Mucosa of rectum (tissue), 2 donors: ENCODE measurements around the gene KPNB1.

ENCODE experiments used
- H3K27ac ChIP-seq, 2 donors: one replicate each; pipeline ENCODE4 v1.7.0; 2013; ENCODE audit warnings: inconsistent platforms in 2 of 2, low read depth in 2 of 2, low read length in 2 of 2
- H3K27me3 ChIP-seq, 2 donors: one replicate each; pipeline ENCODE4 v1.7.0; 2013; ENCODE audit warnings: low read length in 2 of 2; ENCODE audit not compliant: control insufficient read depth in 2 of 2, insufficient read depth in 2 of 2
- H3K36me3 ChIP-seq, 2 donors: one replicate each; pipeline ENCODE4 v1.7.0; 2013; ENCODE audit warnings: low read length in 2 of 2; ENCODE audit not compliant: control insufficient read depth in 2 of 2, insufficient read depth in 2 of 2
- H3K4me1 ChIP-seq, 2 donors: one replicate each; pipeline ENCODE4 v1.7.0; 2013; ENCODE audit warnings: low read length in 2 of 2, mild to moderate bottlenecking in 1 of 2; ENCODE audit not compliant: control insufficient read depth in 2 of 2, insufficient read depth in 2 of 2
- H3K4me3 ChIP-seq, 2 donors: one replicate each; pipeline ENCODE4 v1.7.0; 2013; ENCODE audit warnings: low read length in 2 of 2
- H3K9ac ChIP-seq, 2 donors: one replicate each; pipeline ENCODE4 v1.7.0; 2013; ENCODE audit warnings: low read length in 2 of 2, low read depth in 1 of 2, mild to moderate bottlenecking in 1 of 2
- H3K9me3 ChIP-seq, 2 donors: one replicate each; pipeline ENCODE4 v1.7.0; 2013; ENCODE audit warnings: low read length in 2 of 2; ENCODE audit not compliant: control insufficient read depth in 2 of 2
- donor health status: healthy.
- donor health status: Normal muscosa, but diverticular disease.

Gene KPNB1

DNA sequence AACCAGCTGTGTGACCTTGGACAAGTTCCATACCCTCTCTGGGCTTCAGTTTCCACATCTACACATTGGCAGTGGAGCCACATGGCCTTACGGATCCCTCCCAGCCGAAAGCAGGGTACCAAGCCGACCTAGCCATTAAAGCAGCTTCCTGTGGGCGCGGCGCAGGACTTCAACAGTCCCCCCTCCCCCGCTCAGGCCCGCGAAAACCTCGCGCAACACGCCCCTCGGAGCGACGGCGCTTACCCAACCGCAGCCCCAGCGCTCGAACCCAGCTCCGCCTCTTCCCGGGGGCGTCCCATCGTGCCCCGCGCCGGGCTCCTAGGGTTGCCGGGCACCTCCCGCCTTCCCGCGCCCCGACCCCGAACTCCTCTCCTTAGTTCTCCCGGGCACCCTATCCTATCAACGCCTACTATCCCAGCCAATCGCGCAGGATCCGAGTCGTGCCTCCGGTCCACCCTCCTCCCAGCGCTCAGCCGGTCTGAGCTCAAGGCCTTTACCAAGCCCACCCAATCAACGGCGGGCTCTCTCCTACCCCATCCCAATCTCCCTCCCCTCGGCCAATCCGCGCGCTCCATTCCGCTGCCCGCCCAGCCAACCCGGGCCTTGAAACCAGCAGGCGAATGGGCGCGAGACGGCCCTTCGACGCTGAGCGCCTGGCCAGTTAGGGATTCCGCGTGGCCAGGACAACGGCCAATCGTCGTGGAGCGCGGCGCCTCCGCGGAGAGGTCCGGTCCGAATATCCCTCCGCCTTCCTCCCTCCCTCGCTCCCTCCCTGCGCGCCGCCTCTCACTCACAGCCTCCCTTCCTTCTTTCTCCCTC lies at the start of gene KPNB1:
TSS of gene KPNB1 (plus strand) at position 767 of the 819 bp plus-strand sequence. CDS start 326 bp downstream, outside the sequence.
- peak within 1 kb of the TSS; percentile 89 to 91 for H3K27ac ChIP-seq
- peak within 1 kb of the TSS; percentile 87 to 97 for H3K4me3 ChIP-seq
- H3K9me3 ChIP-seq: no peaks in the 10 kb centered on the region
- H3K27me3 ChIP-seq: no peaks in the 10 kb centered on the region
- peak within 1 kb of the TSS; percentile 62 to 94 for H3K9ac ChIP-seq
- peaks cover 0 to 10% of the 10 kb centered on the region in 2 donors for H3K4me1 ChIP-seq
- peaks cover 14 to 15% of the 10 kb centered on the region in 2 donors for H3K36me3 ChIP-seq

GRCh38 chr17:47603830-47604597 lies 45.7 kb upstream of the KPNB1 start:
- no peaks in the 10 kb centered on the region for H3K4me1 ChIP-seq
- H3K36me3 ChIP-seq: peaks cover 44 to 68% of the 10 kb centered on the region in 2 donors
- H3K27me3 ChIP-seq: no peaks in the 10 kb centered on the region
- no peak overlapping the region for H3K27ac ChIP-seq
- no peak overlapping the region for H3K9ac ChIP-seq
- no peaks in the 10 kb centered on the region for H3K9me3 ChIP-seq
- no peak overlapping the region for H3K4me3 ChIP-seq

DNA sequence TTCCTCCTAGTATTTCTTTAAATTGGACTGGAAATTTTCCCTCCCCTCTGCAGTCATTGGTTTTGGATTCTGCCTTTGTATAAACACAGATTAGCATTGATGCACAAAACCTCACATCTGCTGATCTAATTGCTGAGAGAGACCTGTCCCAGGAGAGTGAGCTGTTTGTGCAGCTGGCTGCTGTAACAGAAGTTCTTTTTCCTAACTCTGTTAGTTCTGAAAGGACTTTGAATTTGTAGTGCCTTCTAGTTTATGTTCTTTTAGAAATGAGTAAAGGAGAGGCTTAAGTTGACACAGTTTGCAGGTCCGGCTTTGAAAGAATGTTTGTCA lies 45.2 kb upstream of the KPNB1 start:
- no peaks in the 10 kb centered on the region for H3K9me3 ChIP-seq
- no peak overlapping the region for H3K4me3 ChIP-seq
- peaks cover 48 to 66% of the 10 kb centered on the region in 2 donors for H3K36me3 ChIP-seq
- no peaks in the 10 kb centered on the region for H3K4me1 ChIP-seq
- no peaks in the 10 kb centered on the region for H3K27me3 ChIP-seq
- no peak overlapping the region for H3K27ac ChIP-seq
- H3K9ac ChIP-seq: no peak overlapping the region

- no peaks in the 10 kb centered on the region for H3K4me1 ChIP-seq
- no peak overlapping the region for H3K27ac ChIP-seq
- H3K4me3 ChIP-seq: no peak overlapping the region
- no peak overlapping the region for H3K9ac ChIP-seq
- H3K36me3 ChIP-seq: peaks cover 48 to 64% of the 10 kb centered on the region in 2 donors
- H3K27me3 ChIP-seq: no peaks in the 10 kb centered on the region
- no peaks in the 10 kb centered on the region for H3K9me3 ChIP-seq
These were observed 44.7 kb upstream of the KPNB1 start for GRCh38 chr17:47605011-47605410.

DNA sequence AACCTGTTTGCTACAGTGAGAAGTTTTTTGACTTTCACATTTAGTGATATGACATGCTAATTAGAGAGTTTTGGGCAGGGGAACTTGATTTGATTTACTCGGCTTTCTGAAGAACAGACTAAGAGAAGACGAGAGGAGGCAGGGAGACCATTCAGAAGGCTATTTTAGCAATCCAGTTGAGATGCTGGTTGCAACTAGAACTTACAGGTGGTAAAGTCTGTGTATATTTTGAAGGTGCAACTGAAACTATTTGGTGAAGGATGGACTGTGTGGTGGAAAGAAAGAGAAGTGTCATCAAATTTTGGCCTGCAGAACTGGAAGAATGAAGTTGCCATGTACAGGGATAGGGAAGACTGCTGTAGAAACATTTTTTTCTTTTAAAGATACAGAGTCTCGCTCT lies 42.2 kb upstream of the KPNB1 start:
- H3K4me1 ChIP-seq: no peaks in the 10 kb centered on the region
- H3K9ac ChIP-seq: no peak overlapping the region
- H3K27ac ChIP-seq: no peak overlapping the region
- no peaks in the 10 kb centered on the region for H3K27me3 ChIP-seq
- H3K9me3 ChIP-seq: no peaks in the 10 kb centered on the region
- H3K4me3 ChIP-seq: no peak overlapping the region
- H3K36me3 ChIP-seq: peaks cover 34 to 54% of the 10 kb centered on the region in 2 donors

DNA sequence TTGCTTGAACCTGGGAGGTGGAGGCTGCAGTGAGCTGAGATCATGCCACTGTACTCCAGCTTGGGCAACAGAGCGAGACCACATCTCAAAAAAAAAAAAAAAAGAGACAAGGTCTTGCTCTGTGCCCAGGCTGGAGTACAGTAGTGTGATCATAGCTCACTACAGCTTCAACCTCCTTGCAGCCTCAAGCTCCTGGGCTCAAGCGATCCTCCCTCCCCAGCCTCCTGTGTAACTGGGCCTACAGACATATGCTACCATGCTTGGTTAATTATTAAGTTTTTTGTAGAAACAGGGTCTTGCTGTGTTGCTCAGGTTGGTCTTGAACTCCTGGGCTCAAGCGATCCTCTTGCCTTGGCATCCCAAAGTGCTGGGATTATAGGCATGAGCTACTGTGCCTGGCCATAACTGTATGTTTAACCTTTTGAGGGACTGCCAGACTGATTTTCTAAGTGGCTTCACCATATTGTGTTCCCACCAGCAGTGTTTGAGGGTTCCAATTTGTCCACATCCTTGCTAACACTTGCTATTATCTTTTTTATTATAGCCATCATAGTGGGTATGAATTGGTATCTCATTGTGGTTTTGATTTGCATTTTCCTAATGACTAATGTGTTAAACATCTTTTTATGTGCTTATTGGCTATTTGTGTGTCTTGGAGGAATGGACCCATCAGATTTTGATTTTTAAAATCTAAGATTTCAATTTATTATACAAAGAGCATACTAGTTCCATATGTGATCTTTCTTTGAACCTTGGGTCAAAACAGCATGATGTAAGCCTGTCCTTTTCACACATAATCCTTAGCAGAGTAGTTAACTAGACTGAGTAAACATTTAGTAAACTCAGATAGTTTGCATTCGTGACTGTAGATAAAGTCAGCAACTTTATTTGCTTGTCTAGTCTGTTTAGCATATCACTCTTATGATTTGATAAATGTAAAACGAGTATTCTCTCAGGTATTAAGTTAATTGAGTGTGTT lies 38.1 kb upstream of the KPNB1 start:
- H3K27ac ChIP-seq: no peak overlapping the region

DNA sequence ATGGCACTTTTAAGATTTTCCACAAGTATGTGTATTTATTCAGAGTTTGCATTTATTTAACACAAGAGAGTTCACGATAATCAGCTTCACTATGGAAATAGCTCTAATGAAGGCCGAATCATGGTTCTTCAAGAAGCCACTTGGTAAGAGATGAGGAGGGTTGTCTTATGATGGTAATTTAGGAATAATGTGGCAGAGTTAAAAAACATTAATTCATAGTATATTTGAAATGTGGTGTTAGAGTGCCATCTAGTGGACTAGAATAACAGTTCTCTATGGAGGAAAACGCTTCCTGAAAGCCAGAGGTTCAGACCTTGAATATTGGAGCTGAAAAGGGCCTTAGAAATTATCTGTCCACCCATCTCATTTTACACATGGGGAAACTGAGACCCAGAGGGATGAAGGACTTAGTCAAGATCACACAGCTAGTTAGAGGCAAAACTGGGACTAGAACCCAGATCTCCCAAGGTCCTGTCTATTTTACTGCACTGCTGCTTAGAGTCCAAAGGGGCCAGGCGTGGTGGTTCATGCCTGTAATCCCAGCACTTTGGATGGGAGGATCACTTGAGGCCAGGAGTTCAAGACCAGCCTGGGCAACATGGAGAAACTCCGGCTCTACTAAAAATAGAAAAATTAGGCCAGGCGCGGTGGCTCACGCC lies 33.8 kb upstream of the KPNB1 start:
- Histone ChIP-seq H3K36me3 (peaks cover 45 to 48% of the 10 kb centered on the region in 2 donors), H3K4me1 (no peaks in the 10 kb centered on the region), H3K27ac (no peak overlapping the region), H3K9ac (no peak overlapping the region), H3K9me3 (no peaks in the 10 kb centered on the region), H3K27me3 (no peaks in the 10 kb centered on the region), H3K4me3 (no peak overlapping the region)

More for the DNA sequence above, 38.1 kb upstream of the KPNB1 start:
- peaks cover 28 to 42% of the 10 kb centered on the region in 2 donors for H3K36me3 ChIP-seq
- H3K4me1 ChIP-seq: no peaks in the 10 kb centered on the region
- no peaks in the 10 kb centered on the region for H3K9me3 ChIP-seq
- H3K4me3 ChIP-seq: no peak overlapping the region
- H3K9ac ChIP-seq: no peak overlapping the region
- no peaks in the 10 kb centered on the region for H3K27me3 ChIP-seq

- Histone ChIP-seq H3K27ac (no peak overlapping the region), H3K27me3 (no peaks in the 10 kb centered on the region), H3K36me3 (peaks cover 53 to 60% of the 10 kb centered on the region in 2 donors), H3K9me3 (no peaks in the 10 kb centered on the region), H3K4me3 (no peak overlapping the region), H3K4me1 (no peaks in the 10 kb centered on the region), H3K9ac (no peak overlapping the region)
These were observed 31.3 kb upstream of the KPNB1 start for GRCh38 chr17:47618410-47618809.

DNA sequence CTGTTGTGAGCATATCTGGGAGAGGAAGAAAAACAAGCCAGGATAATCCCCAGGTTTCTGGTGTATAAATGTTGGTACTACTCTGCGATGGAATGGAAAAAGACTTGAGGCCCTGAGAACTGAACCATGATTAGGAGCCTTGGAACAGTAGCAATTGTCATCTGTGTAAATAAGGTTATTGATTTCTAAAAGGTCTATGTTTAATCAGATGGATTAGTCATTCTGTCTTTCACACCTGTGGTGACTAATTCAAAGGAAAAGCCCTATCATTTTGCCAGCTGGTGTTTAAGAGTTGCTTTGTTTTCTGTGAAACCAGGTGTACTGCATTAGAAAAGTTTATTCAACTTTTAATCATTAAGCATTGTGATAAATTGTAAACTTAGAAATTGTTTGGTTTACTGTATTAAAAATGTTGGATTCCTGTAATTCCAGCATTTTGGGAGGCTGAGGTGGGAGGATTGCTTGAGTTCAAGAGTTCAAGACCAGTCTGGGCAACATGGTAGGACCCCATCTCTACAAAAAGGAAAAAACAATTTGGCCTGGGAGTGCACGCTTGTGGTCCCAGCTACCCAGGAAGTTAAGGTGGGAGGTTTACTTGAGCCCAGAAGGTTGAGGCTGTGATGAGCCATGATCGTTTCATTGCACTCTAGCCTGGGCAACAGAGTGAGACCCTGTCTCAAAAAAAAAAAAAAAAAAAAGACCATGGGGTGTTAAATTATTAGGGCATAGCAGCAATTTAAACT lies 29.0 kb upstream of the KPNB1 start:
- no peaks in the 10 kb centered on the region for H3K27me3 ChIP-seq
- H3K27ac ChIP-seq: no peak overlapping the region
- H3K9ac ChIP-seq: no peak overlapping the region
- no peaks in the 10 kb centered on the region for H3K9me3 ChIP-seq
- H3K4me3 ChIP-seq: no peak overlapping the region
- peaks cover 44 to 50% of the 10 kb centered on the region in 2 donors for H3K36me3 ChIP-seq
- H3K4me1 ChIP-seq: no peaks in the 10 kb centered on the region
